Measurements from ENCODE around the gene MACROD2. TPM values are rescaled to one million over a fixed set of nuclear protein-coding genes. Genes with fewer than 3 reads are reported as not detected.

MACROD2 gene
- total RNA-seq, 1 donor from 2014 or later, result 2.4 TPM

GRCh38 chr20:14291502-14291901 lies 296.2 kb downstream of the MACROD2 start:
- Histone ChIP-seq H2AFZ (ENCODE audit: low read depth, low read length) (no peak overlapping the region), H3K79me2 (ENCODE audit: insufficient read depth, low read length) (no peaks in the 10 kb centered on the region), H3K4me2 (ENCODE audit: low read length) (no peak overlapping the region), H3K27me3 (ENCODE audit: insufficient read depth, low read length) (no peaks in the 10 kb centered on the region), H3K36me3 (ENCODE audit: insufficient read depth, low read length) (no peaks in the 10 kb centered on the region), H3K9me3 (ENCODE audit: insufficient read depth, low read depth, low read length) (no peaks in the 10 kb centered on the region), H3K4me1 (ENCODE audit: insufficient read depth, low read length) (peaks cover 3% of the 10 kb centered on the region), H3K9ac (ENCODE audit: low read length) (no peak overlapping the region), H3K27ac (ENCODE audit: low read depth, low read length) (no peak overlapping the region), H4K20me1 (ENCODE audit: insufficient read depth, low read length) (no peaks in the 10 kb centered on the region), H3K4me3 (ENCODE audit: insufficient read depth, low read depth, low read length) (no peak overlapping the region)
- TF ChIP-seq CTCF (IDR thresholded peaks at IDR 0.05; ENCODE audit: insufficient read depth, low read depth, low read length) (no peak), EZH2 (IDR thresholded peaks at IDR 0.05; ENCODE audit: insufficient read depth, low read length) (no peak)
- Mint-ChIP-seq H3K27ac (ENCODE audit: unreplicated experiment) (no peak overlapping the region), H3K4me1 (ENCODE audit: low read depth, unreplicated experiment) (peaks cover 8% of the 10 kb centered on the region), H3K36me3 (ENCODE audit: low read depth, unreplicated experiment) (no peaks in the 10 kb centered on the region), H3K27me3 (ENCODE audit: low read depth, unreplicated experiment) (no peaks in the 10 kb centered on the region), H3K9me3 (ENCODE audit: unreplicated experiment) (no peaks in the 10 kb centered on the region), H3K4me3 (ENCODE audit: unreplicated experiment) (no peak overlapping the region)
- DNase-seq (ENCODE audit: low read depth) (no peak), FAIRE-seq (no peak)

- Histone ChIP-seq H3K27me3 (ENCODE audit: insufficient read depth, low read length) (no peaks in the 10 kb centered on the region), H3K79me2 (ENCODE audit: insufficient read depth, low read length) (no peaks in the 10 kb centered on the region), H3K27ac (ENCODE audit: low read depth, low read length) (no peak overlapping the region), H3K4me2 (ENCODE audit: low read length) (no peak overlapping the region), H2AFZ (ENCODE audit: low read depth, low read length) (no peak overlapping the region), H3K36me3 (ENCODE audit: insufficient read depth, low read length) (no peaks in the 10 kb centered on the region), H3K4me3 (ENCODE audit: insufficient read depth, low read depth, low read length) (no peak overlapping the region), H3K9ac (ENCODE audit: low read length) (no peak overlapping the region), H4K20me1 (ENCODE audit: insufficient read depth, low read length) (no peaks in the 10 kb centered on the region), H3K4me1 (ENCODE audit: insufficient read depth, low read length) (no peaks in the 10 kb centered on the region), H3K9me3 (ENCODE audit: insufficient read depth, low read depth, low read length) (no peaks in the 10 kb centered on the region)
- Mint-ChIP-seq H3K4me1 (ENCODE audit: low read depth, unreplicated experiment) (peaks cover 1% of the 10 kb centered on the region), H3K9me3 (ENCODE audit: unreplicated experiment) (no peaks in the 10 kb centered on the region), H3K36me3 (ENCODE audit: low read depth, unreplicated experiment) (no peaks in the 10 kb centered on the region), H3K27me3 (ENCODE audit: low read depth, unreplicated experiment) (no peaks in the 10 kb centered on the region), H3K27ac (ENCODE audit: unreplicated experiment) (no peak overlapping the region), H3K4me3 (ENCODE audit: unreplicated experiment) (no peak overlapping the region)
- DNase-seq (ENCODE audit: low read depth), result no peak
- TF ChIP-seq CTCF (IDR thresholded peaks at IDR 0.05; ENCODE audit: insufficient read depth, low read depth, low read length) (no peak), EZH2 (IDR thresholded peaks at IDR 0.05; ENCODE audit: insufficient read depth, low read length) (no peak)
- FAIRE-seq, result no peak
Observed at GRCh38 chr20:14295238-14295637, 299.9 kb downstream of the MACROD2 start.

GRCh38 chr20:14295770-14296309 lies 300.5 kb downstream of the MACROD2 start:
- Histone ChIP-seq H3K4me1 (ENCODE audit: insufficient read depth, low read length) (no peaks in the 10 kb centered on the region), H3K27ac (ENCODE audit: low read depth, low read length) (no peak overlapping the region), H4K20me1 (ENCODE audit: insufficient read depth, low read length) (no peaks in the 10 kb centered on the region), H2AFZ (ENCODE audit: low read depth, low read length) (no peak overlapping the region), H3K36me3 (ENCODE audit: insufficient read depth, low read length) (no peaks in the 10 kb centered on the region), H3K4me3 (ENCODE audit: insufficient read depth, low read depth, low read length) (no peak overlapping the region), H3K79me2 (ENCODE audit: insufficient read depth, low read length) (no peaks in the 10 kb centered on the region), H3K27me3 (ENCODE audit: insufficient read depth, low read length) (no peaks in the 10 kb centered on the region), H3K9ac (ENCODE audit: low read length) (no peak overlapping the region), H3K4me2 (ENCODE audit: low read length) (no peak overlapping the region), H3K9me3 (ENCODE audit: insufficient read depth, low read depth, low read length) (no peaks in the 10 kb centered on the region)
- H3K9me3 Mint-ChIP-seq (ENCODE audit: unreplicated experiment), result no peaks in the 10 kb centered on the region
- no peak overlapping the region for H3K27ac Mint-ChIP-seq (ENCODE audit: unreplicated experiment)
- H3K4me1 Mint-ChIP-seq (ENCODE audit: low read depth, unreplicated experiment), result peaks cover 1% of the 10 kb centered on the region
- no peak for TF ChIP-seq EZH2 (IDR thresholded peaks at IDR 0.05; ENCODE audit: insufficient read depth, low read length)
- H3K27me3 Mint-ChIP-seq (ENCODE audit: low read depth, unreplicated experiment), result no peaks in the 10 kb centered on the region
- FAIRE-seq (no peak), DNase-seq (ENCODE audit: low read depth) (no peak)
- H3K36me3 Mint-ChIP-seq (ENCODE audit: low read depth, unreplicated experiment), result no peaks in the 10 kb centered on the region
- H3K4me3 Mint-ChIP-seq (ENCODE audit: unreplicated experiment), result no peak overlapping the region
